GM12865 (cell line): Measurements from ENCODE around the gene VLDLR.

ENCODE experiments used
- DNase-seq: peaks from one replicate; pipeline ENCODE4 v3.0.0; 2010; ENCODE audit warnings: low read depth
- H3K4me3 ChIP-seq: 2 replicates; pipeline ENCODE4 v1.5.1; 2011; ENCODE audit warnings: mild to moderate bottlenecking, low read depth, low read length, control low read depth
- CTCF ChIP-seq: IDR thresholded peaks from 2 replicates; pipeline ENCODE4 v1.5.1; 2011; ENCODE audit warnings: low read length, control low read depth, low read depth, inconsistent platforms; ENCODE audit not compliant: insufficient read depth; ENCODE audit errors: missing control alignments

Gene VLDLR

GRCh38 chr9:2595973-2596372 lies 25.6 kb upstream of the VLDLR start:
- H3K4me3 ChIP-seq, result no peak overlapping the region
- no peak for TF ChIP-seq CTCF
- no peak for DNase-seq

GRCh38 chr9:2597483-2597882 lies 24.1 kb upstream of the VLDLR start:
- DNase-seq, result no peak
- no peak for TF ChIP-seq CTCF
- no peak overlapping the region for H3K4me3 ChIP-seq

GRCh38 chr9:2599896-2600295 lies 21.7 kb upstream of the VLDLR start:
- no peak for TF ChIP-seq CTCF

GRCh38 chr9:2600307-2600706 lies 21.3 kb upstream of the VLDLR start:
- H3K4me3 ChIP-seq, result no peak overlapping the region
- DNase-seq, result no peak
- no peak for TF ChIP-seq CTCF

More at GRCh38 chr9:2599896-2600295, 21.7 kb upstream of the VLDLR start:
- DNase-seq, result no peak
- no peak overlapping the region for H3K4me3 ChIP-seq

GRCh38 chr9:2601785-2602378 lies 19.7 kb upstream of the VLDLR start:
- TF ChIP-seq CTCF, result no peak
- H3K4me3 ChIP-seq, result no peak overlapping the region
- peak; percentile 36 for DNase-seq

- TF ChIP-seq CTCF, result no peak
- peak; percentile 55 for DNase-seq
- no peak overlapping the region for H3K4me3 ChIP-seq
Measured at GRCh38 chr9:2602704-2603116, 18.9 kb upstream of the VLDLR start.

GRCh38 chr9:2603621-2604020 lies 18.0 kb upstream of the VLDLR start:
- DNase-seq, result no peak
- no peak for TF ChIP-seq CTCF
- no peak overlapping the region for H3K4me3 ChIP-seq
